NAMALWA (cell line): ENCODE measurements around the gene RPL37A.
"Not testable (repeated sequence)": the region's sequence is repeated elsewhere in the genome, so short reads cannot be mapped to it uniquely, and the experiment has no call there.

ENCODE experiments used
- DNase-seq: peaks from one replicate; pipeline ENCODE4 v3.0.0-alpha.2; 2015; ENCODE audit warnings: low spot score

RPL37A gene

GRCh38 chr2:216517447-216518225 is 19.0 kb downstream of the RPL37A start:
- DNase-seq = no peak

GRCh38 chr2:216518566-216519119 is 20.0 kb downstream of the RPL37A start:
- DNase-seq = not testable (repeated sequence)

GRCh38 chr2:216519154-216519762 is 20.6 kb downstream of the RPL37A start:
- peak; percentile 85 for DNase-seq

- DNase-seq = no peak
Observed at GRCh38 chr2:216520112-216520511, 21.5 kb downstream of the RPL37A start.

DNA sequence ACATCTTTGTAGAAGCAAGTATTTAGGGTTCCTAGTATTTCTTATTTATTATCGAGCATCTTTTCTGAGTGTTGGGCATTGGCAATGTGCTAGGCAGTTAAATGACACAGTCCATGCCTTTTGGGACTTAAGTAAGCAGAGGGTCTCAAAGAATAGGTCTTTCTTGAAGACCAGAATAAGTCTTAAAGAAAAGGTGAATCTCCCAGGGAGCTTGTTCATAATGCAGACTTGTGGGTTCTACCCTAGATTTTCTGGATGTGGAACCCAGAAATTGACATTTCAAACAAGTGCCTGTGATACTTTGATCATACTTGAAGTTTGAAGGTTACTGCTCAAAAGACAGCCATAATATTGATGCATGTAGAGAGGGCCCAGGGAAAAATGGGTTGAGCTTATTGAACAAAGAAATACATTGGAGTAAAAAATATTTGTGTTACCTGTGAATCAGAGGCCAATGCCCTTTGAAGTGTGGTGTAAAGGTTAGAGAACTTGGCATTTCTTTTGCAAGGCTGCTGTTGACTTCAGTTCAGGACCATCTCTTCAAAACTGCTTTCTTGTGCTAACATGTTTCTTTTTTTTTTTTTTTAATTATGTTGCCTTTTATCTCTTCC is 24.4 kb downstream of the RPL37A start:
- no peak for DNase-seq

DNA sequence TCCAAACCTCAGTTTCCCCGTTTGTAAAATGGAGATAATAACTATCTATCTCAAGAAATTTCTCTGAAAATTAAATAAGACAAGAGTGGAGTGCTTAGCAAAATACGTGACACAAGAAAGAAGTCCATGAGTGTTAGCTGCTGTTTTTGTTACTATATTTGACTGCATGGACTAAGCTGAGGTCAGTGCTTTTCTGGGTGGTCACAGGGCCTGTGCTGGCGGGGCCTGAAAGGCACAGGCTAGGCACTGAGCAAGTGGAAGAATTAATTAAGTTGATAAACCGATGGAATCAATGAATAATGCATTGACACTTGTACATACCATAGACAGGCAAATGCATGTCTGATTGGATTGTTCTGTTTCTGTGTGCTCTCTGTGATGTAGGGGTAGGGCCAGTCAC is 27.3 kb downstream of the RPL37A start:
- DNase-seq = no peak

DNA sequence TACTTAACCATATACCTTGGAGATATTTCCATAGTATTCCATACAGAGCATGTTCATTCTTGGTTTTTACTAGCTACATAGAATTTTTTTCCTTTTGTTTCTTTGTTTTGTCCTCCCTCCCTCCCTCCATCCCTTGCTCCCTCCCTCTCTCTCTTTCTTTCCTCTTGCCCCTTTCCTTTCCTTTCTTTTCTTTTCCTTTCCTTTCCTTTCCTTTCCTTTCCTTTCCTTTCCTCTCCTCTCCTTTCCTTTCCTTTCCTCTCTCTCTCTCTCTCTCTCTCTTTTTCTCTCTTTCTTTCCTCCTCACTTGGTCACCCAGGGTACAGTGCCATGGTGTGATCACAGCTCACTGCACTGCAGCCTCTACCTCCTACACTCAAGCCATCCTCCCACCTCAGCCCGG is 28.3 kb downstream of the RPL37A start:
- no peak for DNase-seq

- no peak for DNase-seq
Observed at GRCh38 chr2:216527600-216527999, 29.0 kb downstream of the RPL37A start.

DNA sequence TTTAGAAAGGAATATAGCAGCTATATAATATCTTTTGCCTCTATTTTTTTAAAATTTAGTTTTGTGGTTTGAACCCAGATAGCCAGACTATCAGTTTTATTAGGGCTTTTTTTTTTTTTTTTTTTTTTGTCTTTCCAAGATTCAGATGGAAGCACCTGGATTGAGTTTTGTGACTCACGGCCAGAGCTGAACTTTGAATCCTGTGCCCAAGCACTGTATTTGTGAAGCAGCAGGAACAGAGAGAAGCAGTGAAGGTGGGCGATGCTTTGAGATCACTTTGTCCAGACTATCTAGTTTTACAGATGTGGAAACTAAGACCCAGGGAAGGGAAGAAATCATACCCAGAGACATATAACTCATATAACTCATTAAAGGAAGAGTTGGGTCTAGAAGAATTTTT is 33.9 kb downstream of the RPL37A start:
- no peak for DNase-seq

- DNase-seq = no peak
Observed at GRCh38 chr2:216533609-216534008, 35.0 kb downstream of the RPL37A start.

- DNase-seq = no peak
Observed at GRCh38 chr2:216534809-216535208, 36.2 kb downstream of the RPL37A start.

- DNase-seq = no peak
Observed at GRCh38 chr2:216535454-216535995, 36.9 kb downstream of the RPL37A start.

DNA sequence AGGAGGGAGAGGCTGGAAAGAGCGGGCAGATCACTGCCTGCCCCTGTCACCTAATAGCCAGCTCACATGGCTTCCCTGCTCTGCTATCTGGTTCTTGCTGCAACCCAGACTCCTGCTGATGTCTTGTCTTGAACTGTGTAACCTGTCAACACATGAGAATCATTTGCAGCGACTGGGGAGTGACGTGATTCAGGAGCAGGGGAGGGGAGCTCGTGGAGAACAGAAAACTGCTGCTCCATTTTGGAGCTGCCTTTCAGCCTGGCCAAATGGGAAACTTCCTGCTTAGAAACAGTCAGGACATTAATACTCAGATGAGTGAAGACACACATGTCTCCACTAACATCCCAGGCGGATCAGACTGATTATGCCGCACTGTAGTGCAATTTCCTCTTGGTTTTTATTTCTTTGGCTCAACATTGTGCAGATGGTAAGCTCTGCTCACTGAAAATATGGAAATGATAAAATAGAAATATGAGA is 38.1 kb downstream of the RPL37A start:
- no peak for DNase-seq

- DNase-seq = no peak
Observed at GRCh38 chr2:216537366-216537765, 38.7 kb downstream of the RPL37A start.

DNA sequence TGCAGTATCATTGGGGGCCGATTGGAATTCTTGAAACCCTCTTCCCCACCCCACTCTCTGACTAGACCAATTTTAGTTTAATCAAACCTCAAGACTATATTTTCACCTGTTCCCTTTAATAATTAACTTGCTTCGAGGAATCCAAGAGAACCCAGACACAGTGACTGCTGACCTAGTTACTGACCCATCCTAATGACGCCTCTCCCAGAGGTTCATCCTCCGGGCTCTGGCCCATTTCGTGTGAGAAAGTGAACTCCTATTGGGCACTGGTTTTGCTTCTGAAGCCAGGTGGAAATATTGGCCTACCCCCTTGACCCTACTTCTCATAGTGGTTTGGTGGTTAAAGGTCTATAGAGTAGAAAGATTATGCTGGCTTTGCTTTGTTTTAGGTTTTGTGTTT is 39.9 kb downstream of the RPL37A start:
- DNase-seq = no peak

- no peak for DNase-seq
Observed at GRCh38 chr2:216539120-216539519, 40.5 kb downstream of the RPL37A start.

DNA sequence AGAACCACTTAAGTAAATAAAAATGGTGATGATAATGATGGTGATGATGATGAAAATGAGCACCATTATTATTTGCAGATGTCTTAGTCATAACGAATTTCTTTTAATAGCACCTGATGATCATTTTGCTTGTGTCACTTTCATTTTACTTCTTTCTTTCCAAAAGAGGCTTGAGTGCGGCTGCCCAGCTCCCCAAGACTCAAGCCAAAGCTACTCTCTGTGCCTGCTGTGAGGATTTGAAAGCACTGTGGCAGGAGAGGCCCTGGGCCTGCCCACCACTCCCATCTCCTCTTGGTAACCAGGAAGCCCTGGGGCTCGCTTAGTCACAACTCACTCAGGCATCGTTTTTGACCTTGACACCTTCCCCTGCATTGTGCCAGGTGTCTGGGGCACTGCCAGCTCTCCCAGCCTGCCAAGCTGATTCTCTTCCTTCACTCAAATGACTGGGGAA is 41.2 kb downstream of the RPL37A start:
- DNase-seq = no peak

- DNase-seq = no peak
Observed at GRCh38 chr2:216540920-216541319, 42.3 kb downstream of the RPL37A start.

DNA sequence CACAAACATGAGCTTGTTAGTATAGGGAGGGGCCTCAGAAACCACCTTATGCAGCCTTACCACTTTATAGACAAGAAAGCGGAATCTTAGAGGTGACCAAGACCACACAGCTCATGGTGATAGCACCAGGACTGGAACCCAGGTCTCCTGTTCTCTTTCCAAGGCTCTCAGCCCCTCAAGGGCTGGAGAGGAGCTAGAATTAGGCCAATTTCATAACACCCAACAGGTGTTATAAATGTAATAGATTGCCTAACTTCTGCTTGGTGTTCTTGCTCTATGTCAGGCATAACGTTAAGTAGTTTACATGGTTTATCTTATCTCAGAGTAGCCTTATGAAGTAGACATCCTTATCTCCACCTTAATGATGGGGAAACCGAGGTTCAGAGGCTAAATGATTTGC is 42.9 kb downstream of the RPL37A start:
- DNase-seq = no peak

DNA sequence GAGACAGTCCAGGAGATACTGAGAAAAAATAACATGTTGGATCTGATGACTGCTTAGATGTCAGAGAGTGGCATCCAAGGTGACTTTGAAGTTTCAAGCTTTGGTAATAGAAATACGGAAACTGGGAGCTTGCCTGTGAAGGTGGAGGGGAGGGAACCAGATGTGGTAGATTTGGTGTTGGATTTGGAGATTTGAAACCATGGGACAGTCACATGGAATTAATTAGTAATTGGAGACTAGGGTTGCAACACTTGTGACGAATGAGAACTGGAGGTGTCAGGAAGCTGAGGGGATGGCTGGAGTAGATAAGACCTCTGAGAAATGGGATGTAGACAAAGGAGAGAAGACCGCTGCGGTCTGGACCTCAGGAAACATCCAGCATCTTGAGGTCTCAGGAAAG is 46.7 kb downstream of the RPL37A start:
- no peak for DNase-seq

- DNase-seq = no peak
Observed at GRCh38 chr2:216546241-216546640, 47.6 kb downstream of the RPL37A start.

DNA sequence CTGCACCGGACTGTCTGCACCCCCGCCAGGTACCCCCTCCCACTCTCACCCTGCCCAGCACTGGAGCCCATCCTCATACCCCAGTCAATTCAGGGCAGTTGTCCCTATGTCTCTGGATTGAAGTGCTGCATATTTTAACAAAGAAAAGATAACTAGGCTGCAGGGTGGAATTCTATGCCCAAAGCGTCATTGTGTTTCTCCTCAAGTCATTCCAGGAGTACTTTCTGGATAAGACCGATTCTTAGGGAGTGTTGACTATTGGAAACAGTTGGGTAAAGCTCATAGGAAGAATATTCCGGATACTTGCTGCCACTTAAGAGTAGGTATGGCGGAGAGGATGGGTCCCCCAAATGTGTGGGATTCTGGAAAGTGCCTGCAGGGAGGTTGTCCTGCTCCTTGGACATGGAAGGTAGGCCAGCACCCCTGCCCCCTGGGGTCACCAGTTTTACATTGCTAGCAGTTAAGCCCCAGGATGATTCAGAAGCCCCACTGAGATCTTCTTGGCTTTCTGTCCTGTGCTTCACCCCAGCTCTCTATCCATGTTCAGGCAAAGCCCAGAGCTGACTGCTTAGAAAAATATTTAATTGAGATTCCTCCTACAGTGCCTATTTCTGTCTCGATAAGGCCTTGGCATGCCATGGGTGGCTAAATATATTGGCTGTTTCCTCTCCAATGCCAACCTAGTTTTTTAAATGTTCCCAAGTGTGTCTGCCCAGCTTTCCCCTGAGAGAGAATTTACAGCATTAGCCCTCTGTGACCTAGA is 48.2 kb downstream of the RPL37A start:
- no peak for DNase-seq
